ENCODE data around the gene ERCC1.

The ERCC1 gene

DNA sequence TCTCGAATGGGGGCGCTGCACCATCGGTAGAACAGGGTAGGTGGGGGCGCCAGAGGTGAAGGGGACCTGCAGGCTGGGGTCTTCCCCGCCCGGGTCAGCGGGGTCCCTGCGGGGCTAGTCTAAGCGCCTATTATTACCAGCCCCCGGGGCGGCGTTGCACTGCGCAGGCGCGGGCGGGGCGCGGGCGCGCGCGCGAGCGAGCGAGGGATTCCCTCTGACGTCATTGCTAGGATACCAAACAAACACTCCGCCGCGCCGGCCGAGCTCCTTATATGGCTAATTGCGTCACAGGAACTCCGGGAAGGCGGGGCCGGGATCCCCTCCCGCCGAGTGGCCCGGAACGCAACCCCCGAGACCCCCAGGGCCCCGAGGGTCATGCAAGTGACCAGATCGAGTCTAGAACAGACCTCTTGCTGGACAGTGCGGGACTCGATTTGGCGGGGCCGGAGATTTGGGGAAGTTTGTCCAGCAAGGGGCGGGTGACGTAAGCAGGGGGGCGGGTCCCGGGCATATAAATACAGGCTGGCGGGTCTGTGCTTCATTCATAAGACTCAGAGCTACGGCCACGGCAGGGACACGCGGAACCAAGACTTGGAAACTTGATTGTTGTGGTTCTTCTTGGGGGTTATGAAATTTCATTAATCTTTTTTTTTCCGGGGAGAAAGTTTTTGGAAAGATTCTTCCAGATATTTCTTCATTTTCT, 43.9 kb upstream of the ERCC1 start, which contains the start of gene FOSB:
TSS of gene FOSB (plus strand) at position 541 of the 703 bp plus-strand sequence. CDS start 591 bp downstream, outside the sequence.
- DNase-seq (ENCODE audit: extremely low spot score): peak; percentile 94
- ChIA-PET POLR2A (interaction anchor here (0.7 to 3.7 kb wide), 17 partner anchors 9 to 1939 kb away, joined by 3 to 48 read pairs (median 4); partner anchors contain the start of genes BLOC1S3 and DHX34), CTCF (interaction anchor here (0.7 to 4.9 kb wide), 11 partner anchors 9 to 213 kb away, joined by 3 to 80 read pairs (median 5); no protein-coding TSS in a partner anchor)
- TF ChIP-seq, protein P1, sequence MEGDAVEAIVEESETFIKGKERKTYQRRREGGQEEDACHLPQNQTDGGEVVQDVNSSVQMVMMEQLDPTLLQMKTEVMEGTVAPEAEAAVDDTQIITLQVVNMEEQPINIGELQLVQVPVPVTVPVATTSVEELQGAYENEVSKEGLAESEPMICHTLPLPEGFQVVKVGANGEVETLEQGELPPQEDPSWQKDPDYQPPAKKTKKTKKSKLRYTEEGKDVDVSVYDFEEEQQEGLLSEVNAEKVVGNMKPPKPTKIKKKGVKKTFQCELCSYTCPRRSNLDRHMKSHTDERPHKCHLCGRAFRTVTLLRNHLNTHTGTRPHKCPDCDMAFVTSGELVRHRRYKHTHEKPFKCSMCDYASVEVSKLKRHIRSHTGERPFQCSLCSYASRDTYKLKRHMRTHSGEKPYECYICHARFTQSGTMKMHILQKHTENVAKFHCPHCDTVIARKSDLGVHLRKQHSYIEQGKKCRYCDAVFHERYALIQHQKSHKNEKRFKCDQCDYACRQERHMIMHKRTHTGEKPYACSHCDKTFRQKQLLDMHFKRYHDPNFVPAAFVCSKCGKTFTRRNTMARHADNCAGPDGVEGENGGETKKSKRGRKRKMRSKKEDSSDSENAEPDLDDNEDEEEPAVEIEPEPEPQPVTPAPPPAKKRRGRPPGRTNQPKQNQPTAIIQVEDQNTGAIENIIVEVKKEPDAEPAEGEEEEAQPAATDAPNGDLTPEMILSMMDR (IDR thresholded peaks at IDR 0.05; ENCODE audit: control extremely low read depth, extremely low read depth, low read depth, missing control alignments): no peak

DNA sequence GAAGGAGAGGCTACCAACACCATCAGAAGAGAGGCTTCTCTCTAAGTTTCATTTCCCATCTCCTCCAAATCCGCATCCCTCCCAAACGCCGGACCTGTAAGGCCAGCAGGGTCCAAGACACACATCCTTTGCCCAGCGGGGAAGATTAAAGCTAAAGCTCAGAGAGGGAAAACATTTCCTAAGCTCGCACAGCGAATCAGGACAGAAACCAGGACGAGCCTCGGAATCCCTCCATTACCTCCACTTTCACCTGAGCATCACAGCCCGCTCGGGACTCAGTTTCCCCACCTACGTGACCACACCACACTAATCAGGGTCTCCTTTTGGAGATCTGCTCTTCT, 43.4 kb upstream of the ERCC1 start:
- ChIA-PET CTCF (interaction anchor here (1.2 to 4.9 kb wide), 9 partner anchors 9 to 213 kb away, joined by 3 to 80 read pairs (median 5); no protein-coding TSS in a partner anchor), POLR2A (interaction anchor here (0.6 to 3.7 kb wide), 10 partner anchors 8 to 1760 kb away, joined by 3 to 48 read pairs (median 6); no protein-coding TSS in a partner anchor)
- DNase-seq (ENCODE audit: extremely low spot score): no peak
- TF ChIP-seq, protein P1 (IDR thresholded peaks at IDR 0.05; ENCODE audit: control extremely low read depth, extremely low read depth, low read depth, missing control alignments): no peak

DNA sequence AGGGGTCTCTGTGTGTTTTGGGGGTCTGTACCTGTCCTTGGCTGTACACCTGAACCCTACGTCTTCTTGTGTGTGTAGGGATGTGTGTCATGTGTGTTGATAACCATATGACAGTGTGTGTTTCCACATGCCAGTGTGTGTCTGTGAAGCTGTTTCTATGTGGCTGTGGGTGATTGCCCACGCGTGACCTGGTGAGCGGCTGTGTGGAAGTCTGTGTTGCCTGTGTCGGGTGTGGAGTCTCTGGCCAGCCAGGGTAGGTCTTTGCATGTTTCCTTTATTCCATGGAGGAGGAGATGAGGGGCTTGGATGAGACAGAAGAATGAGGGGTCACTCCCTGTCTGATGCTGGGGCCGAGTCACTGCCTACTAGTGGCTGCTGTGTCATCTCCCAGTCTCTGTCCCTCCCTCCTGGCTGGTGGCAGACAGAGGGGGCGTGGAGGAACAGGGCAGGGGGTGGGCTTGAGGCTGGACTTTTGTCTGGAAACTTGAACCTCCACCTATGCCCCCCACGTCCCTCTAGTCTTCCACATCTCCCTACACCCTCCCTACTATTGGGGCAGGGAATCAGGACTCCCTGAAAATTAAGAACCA, 41.2 kb upstream of the ERCC1 start:
- ChIA-PET POLR2A (no interaction called here), CTCF (interaction anchor here (1.0 to 5.6 kb wide), 4 partner anchors 12 to 26 kb away, joined by 3 to 24 read pairs (median 9); no protein-coding TSS in a partner anchor)
- TF ChIP-seq, protein P1 (IDR thresholded peaks at IDR 0.05; ENCODE audit: control extremely low read depth, extremely low read depth, low read depth, missing control alignments): no peak
- no peak for DNase-seq (ENCODE audit: extremely low spot score)

DNA sequence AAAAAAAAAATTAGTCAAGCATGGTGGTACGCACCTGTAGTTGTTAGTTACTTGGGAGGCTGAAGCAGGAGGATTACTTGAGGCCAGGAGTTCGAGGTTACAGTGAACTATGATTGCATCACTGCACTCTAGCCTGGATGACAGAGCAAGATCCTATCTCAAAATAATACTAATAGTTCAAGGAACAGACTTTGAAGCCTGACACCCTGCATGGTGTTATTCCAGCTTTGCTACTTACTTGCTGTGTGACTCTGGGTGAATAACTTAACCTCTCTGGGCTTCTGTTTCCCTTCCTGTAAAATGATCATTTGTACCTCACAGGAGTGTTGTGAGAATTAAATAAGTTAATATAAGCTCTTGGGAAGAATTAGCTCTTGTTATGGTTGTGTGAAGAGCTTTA, 40.6 kb upstream of the ERCC1 start:
- TF ChIP-seq, protein P1 (IDR thresholded peaks at IDR 0.05; ENCODE audit: control extremely low read depth, extremely low read depth, low read depth, missing control alignments): no peak
- CTCF ChIA-PET: interaction anchor here (1.0 to 5.6 kb wide), 4 partner anchors 11 to 25 kb away, joined by 3 to 24 read pairs (median 9); no protein-coding TSS in a partner anchor
- DNase-seq (ENCODE audit: extremely low spot score): no peak
- POLR2A ChIA-PET: no interaction called here

DNA sequence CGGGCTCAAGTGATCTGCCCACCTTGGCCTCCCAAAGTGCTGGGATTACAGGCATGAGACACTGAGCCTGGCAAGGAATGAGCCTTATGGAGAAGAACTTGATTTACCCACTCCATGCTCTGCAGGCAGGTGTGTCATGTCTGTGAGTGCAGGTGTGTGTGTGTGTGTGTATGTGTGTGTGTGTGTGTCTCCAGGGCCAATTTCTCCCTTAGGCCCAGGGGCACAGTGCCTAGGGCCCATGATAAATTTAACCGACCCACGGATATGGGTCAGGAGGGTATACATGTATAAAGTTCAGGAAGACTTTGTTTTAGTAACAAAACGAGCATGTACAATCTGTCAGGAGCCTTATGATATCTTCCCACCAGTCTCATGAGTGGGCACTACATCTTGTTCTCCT, 39.5 kb upstream of the ERCC1 start:
- no peak for DNase-seq (ENCODE audit: extremely low spot score)
- POLR2A ChIA-PET: no interaction called here
- TF ChIP-seq, protein P1 (IDR thresholded peaks at IDR 0.05; ENCODE audit: control extremely low read depth, extremely low read depth, low read depth, missing control alignments): no peak
- CTCF ChIA-PET: interaction anchor here (1.3 to 5.6 kb wide), 3 partner anchors 22 to 229 kb away, joined by 3 to 29 read pairs (median 24); partner anchors contain the start of genes QPCTL and SNRPD2

DNA sequence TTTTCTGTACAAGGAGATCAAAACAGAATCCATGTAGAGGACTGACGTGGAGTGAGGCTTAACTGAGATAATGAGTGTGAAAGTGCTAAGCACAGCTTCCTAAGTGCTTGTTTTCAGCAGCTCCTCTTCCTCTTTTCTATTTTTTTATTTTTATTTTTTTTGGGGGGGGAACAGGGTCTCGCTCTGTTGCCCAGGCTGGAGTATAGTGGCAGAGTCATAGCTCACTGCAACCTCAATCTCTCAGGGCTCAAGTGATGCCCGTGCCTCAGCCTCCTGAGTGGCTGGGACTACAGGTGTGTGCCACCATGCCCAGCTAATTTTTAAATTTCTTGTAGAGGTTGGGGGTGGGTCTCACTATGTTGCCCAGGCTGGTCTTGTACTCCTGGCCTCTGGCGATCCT, 38.5 kb upstream of the ERCC1 start:
- ChIA-PET CTCF (interaction anchor here (0.7 to 5.6 kb wide), 9 partner anchors 10 to 230 kb away, joined by 3 to 29 read pairs (median 4); partner anchors contain the start of genes QPCTL and SNRPD2), POLR2A (interaction anchor here (0.5 kb wide), 1 partner anchor 35 kb away, joined by 3 read pairs; no protein-coding TSS in a partner anchor)
- TF ChIP-seq, protein P1 (IDR thresholded peaks at IDR 0.05; ENCODE audit: control extremely low read depth, extremely low read depth, low read depth, missing control alignments): no peak
- DNase-seq (ENCODE audit: extremely low spot score): no peak
